ENCODE data around the gene CD226.
"Not testable (repeated sequence)": the region's sequence is repeated elsewhere in the genome, so short reads cannot be mapped to it uniquely, and the experiment has no call there.

Gene CD226

DNA sequence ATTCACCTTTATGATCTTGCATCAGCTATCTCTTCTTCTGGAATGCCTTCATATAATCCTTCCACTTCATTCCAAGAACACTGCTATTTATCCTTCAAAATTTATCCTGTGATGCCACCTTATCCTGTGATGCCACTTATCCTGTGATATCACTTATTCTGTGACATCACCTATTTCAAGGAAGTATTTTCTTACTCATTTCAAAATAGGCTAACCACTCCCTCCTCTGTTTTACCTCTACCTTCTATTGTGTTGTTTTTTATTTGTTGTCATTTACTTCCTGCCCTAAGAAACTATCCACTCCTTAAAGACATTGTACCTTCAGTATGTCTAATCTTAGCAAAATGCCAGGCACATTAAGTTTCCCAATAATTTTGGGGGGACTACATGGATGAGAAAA lies 38.8 kb downstream of the CD226 start:
- DNase-seq (ENCODE audit: low read depth, low spot score) = no peak

DNA sequence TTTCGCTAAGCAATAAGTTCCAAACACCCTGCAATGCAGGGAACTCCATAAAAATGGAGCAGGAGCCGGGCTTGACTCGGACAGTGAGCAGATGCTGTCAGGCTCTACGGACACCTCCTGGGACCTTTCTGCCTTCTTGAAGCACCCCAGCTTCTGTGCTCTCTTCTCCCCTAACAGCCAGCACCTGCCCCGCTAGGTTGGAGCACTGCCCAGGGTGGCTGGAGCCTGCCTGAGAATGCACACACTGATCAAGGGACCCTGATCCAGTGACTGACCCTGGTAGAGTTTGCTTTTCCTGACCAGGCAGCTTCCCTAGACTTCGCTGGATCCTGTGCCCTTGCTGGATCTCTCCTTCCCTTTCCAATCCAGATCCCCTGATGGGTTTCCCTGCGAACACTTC lies 40.9 kb downstream of the CD226 start:
- DNase-seq (ENCODE audit: low read depth, low spot score) = no peak

DNA sequence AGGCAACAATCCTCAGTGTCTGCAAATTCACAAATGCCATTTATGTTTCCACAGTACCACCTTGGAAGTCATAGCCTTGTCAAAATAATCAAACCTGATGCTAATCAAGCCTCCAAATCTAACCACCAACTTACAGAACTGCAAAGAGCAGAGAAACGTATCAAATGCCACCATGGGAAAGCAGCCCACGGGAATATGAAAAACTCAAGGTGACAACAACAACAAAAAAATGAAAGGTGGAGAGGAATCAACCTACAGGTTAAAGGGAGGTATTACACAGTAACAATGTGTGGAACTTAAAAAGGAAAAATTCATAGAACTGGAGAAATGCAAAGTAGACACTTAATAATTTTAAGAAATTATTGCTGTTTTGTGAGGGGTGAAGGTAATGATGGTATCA lies 46.7 kb downstream of the CD226 start:
- no peak for DNase-seq (ENCODE audit: low read depth, low spot score)

DNA sequence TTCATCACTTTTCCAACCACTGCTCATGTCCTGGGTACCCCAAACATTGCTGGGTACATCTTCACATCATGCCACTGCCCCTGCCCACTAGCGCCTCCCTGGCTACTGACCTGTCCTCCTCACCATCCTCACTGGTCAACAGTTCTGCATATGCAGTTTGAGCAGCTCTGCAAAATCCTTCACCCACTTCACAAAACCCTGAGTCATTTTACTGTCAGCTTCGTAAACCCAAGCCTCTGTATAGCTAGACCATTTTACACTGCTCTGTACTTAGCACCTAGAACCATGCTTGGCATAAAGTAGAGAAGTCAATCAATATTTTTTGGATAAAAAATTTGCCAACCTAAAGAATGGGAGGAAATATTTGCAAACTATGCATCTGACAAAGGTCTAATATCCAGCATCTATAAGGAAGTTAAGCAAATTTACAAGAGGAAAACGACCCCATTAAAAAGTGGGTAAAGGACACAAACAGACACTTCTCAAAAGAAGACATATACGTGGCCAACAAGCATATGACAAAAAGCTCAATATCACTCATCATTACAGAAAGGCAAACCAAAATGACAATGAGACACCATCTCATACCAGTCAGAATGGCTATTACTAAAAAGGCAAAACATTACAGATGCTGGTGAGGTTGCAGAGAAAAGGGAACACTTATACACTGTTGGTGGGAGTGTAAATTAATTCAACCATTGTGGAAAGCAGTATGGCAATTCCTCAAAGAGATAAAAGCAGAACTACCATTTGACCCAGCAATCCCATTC lies 48.3 kb downstream of the CD226 start:
- DNase-seq (ENCODE audit: low read depth, low spot score) = not testable (repeated sequence)

DNA sequence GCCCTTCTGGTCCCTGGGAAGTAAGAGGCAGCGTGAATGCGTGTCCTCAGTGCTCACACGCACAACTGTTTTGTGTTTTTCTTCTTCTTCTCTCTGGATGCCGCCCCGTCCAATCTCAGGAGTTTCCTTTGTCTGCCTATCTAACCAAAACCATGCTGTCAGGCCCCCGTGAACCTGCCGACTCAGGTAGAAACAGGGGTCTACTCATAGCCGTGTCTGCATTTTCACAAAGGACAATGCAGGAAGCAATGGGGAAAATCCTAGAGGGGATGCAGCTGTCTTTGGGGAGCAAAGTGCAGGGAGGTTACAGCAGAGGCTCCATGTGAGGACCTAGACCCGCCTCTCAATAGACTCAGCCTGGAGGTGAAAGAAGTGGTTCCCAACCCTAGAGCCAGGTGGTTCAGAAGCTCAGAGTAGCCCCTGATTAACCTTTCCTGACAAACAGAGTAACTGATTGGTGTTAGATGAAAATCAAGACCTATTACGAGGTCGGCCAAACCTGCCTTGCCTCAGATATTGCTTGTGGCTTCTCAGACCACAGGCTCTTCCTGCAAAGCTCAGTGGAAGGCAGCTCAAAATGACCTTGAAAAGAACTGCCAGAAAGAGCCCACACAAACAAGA lies 49.3 kb downstream of the CD226 start:
- no peak for DNase-seq (ENCODE audit: low read depth, low spot score)

DNA sequence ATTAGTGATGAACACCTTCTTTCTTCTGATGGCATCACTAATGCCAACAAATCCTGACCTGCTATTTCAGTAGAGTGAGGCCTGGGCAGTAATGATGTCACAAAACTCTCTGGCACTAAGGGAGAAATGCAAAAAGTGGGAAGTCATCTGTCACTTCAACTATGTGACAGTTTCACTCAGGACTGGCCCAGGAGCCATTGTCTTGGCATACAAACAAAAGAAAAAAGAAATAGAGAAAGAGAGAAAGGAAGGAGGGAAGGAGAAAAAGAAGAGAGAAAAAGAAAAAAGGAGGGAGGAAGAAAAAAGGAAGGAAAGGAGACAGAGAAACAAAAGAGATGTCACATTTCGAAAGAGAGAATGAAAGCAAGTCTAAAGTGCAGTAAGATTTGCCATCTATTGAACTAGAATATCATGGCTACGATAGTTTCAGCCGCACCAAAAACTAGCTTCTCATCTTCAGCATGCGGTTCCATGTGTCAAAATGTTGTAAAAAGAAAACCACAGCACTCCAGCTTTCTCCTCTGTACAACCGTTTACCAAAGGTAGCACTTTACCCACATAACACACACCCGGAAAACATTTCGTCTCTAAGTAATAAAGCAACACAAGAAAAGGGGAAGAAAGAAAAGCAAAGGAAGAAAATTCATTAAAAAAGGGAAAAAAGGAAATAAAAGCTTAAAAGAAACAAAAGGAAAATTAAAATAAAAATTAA lies 50.1 kb downstream of the CD226 start:
- DNase-seq (ENCODE audit: low read depth, low spot score) = no peak

DNA sequence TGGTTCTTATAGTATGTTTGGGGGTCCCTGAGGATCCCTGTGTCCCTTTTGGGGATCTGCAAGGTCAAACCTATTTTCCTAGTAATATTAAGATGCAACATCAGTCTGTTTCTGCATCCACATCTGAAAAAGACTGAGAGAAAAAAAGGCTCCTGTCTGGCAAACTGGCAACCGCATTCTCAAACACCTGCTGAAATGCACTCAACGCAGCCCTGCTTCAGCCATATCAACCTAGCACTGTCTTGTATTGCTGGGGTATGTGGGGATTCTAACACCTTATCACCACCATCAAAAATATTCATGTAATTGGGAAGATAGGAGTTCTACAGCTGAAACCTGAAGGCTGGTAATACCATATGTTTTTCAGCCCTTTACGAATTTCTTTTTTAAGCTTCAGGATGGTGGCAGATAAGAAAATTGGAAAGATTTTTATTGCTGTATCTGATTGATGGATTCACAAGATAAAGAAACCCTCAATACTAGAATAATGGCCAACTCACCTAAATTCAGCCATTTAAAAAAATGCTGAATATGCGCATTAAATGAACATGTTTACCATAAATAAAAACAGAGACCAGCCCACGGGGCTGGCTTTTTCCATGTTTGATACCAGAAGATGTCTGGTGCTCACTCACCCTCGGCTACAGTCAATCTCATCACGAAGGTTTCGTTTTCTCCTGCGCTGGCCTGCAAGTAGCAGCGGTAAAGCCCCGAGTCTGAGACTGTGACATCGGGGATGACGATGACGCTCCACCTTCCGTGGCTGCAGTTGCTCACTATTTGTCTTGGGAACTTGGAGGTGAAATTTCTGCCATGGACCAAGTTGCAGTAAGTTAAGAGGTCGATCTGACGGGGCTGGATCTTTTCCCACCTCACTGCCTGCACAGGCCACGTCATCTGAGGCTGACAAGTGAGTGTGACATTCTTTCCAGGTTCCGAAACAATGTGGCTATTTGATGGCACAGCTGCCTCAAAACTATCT lies 52.3 kb downstream of the CD226 start:
- no peak for DNase-seq (ENCODE audit: low read depth, low spot score)

DNA sequence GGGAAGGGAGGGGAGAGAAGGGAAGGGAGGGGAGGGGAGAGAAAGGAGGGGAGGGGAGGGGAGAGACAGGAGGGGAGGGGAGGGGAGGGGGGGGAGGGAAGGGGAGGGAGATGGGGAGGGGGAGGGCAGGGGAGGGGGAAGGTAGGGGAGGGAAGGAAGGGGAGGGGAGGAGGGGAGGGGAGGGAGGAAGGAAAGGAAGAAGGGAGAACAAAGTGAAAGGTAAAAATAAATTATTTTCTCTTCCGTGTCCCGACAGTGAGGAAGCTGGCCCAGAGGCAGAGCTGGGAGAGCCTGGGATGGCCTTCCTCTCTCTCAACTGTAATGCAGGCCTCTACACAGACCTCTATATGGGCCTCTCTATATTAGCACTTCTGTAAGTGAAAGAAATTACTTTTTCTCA lies 53.2 kb downstream of the CD226 start:
- no peak for DNase-seq (ENCODE audit: low read depth, low spot score)

DNA sequence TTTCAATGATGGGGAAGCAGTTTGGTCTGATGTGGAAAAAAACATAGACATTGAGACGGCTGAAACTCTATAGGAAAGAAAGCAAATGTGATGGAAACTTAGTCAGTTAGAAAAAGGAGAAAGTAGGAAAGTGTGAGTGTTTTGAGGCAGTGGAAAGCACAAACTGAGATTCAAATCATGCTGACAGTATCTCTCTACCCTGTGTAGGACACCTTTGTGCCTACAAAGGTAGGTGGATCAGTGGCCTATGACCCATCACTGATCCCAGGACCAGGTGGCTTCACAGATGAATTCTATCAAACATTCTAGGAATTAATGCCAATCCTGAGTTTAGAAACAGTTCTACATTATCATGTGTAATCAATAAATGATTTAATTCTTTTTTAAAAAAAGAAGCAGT lies 57.1 kb downstream of the CD226 start:
- no peak for DNase-seq (ENCODE audit: low read depth, low spot score)

DNA sequence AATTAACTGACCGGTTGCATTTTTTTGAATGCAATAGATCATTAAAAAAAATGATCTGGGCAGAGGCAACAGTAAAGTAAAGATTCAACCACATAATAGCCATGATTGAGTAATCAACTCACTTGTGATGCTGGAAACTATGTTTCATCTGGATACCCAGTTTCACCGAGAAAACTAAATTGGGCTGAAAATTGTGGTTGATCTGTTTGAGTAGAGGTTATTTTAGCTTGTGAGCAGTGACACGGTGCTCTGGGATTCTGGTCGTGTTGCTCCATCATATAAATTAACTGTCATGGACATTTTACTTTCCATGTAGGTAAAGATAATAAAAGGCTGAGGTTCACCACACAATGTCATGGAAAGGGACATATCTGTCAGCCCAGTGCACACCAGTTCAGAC lies 58.7 kb downstream of the CD226 start:
- DNase-seq (ENCODE audit: low read depth, low spot score) = no peak

DNA sequence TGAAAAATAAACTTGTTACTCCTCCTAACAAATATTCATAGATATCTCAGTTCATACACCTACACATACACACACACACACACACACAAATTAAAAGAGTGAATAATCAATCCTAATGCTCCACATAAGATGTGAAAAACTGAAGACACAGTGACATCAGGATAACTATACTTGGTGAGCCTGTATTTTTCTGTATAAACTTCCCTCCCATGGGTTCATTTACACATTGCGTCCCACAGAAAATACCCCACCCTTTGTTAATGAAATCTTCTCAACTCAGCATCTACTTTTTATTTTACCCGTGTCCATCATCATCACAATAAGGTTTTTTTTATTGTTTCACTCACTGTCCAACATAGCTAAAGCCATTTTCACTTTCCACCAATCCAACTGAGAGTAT lies 60.4 kb downstream of the CD226 start:
- no peak for DNase-seq (ENCODE audit: low read depth, low spot score)

DNA sequence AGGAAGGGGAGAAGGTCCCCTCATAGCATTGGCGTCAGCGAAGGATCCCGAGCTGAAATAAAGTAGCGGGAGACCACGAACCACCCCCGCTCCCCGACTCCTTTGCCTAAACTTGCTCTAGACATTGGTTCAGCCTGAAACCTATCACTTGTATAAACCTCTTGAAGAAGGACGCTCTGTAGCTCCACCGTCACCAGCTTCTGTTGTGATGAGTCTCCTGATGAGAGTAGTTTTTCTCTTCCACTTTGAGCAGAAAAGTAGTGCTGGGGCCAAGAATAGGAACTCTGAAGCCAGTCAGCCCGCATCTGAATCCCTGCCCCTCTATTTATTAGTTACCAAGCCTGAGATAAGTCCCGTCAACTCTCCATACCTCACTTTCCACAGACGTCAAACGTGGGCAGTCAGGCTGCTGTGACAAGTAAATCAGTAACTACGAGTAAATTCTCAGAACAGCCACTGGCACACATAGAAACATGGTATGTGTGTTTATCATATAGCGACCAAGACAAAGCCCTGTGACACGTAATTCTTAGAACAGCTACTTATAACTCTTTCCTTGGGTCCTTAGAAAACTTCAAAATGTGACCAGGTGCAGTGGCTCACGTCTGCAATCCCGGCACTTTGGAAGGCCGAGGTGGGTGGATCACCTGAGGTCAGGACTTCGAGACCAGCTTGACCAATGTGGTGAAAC lies 61.7 kb downstream of the CD226 start:
- DNase-seq (ENCODE audit: low read depth, low spot score) = no peak

DNA sequence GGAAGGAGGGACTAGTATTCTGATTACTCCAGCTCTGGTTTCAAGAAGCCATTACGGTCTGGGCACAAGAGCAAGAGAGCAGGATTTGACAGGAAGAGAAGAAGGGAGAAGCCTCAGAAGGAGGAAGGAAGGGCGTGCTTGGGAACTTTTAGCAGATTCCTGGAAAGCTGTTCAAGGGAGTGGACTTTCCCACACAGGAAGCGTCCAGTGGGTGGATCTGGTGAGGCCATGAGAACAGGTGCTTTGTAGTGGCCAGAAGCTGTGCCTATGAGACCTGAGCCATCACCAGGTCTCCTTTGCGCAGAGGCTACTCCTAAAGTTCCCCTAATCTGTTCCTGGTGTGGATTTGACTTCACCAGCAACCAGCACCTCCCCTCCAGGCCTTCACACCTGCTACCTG lies 62.3 kb downstream of the CD226 start:
- no peak for DNase-seq (ENCODE audit: low read depth, low spot score)

DNA sequence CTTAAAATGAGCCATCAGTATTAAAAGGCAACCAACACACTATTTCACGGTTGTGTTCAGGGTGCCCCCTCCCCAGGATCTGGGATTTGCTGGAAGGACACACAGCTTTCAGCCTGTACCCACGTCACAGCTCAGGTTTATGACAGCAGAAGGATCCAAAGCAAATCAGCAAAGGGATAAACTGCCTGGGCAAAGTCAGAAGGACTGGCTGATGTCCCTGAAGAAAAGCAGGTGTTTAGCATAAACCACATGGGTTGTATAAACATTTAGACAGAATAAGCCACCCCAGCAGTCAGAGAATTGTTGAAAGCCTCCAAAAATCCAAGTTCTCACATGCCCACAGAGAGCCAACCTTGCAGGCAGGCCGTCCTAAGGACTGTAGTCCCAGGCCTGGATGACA lies 63.9 kb downstream of the CD226 start:
- DNase-seq (ENCODE audit: low read depth, low spot score) = no peak

DNA sequence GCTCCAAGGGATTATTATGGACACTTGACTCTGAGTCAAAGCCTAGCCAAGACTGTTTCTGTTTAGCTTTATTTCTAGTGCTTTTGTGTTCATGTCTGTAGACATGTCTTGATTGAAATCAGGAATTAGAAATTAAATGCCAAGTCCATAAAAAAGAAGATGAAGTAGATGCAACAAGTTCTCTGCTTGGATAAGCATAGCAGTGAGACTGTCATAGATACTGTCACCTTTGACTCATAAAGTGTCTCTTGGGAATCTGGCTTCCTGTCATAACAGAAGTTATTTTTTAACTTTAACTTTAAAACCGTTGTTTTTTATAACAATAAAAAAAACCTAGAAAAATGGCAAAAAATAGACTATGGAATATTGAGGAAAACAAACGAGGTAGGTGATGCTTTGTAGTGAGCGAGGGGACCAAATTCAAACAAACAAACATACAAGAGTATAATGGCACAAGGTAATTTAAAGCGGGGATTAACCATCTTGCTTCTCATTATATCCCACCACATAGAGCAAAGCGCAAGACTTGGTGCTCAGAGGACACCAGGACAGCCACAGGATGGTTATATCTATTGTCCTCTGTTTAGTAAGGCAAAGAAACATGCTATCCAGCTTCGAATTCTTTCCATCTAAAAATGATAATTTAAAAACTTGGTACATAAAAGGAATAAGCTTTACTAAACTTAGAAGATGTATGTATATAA lies 64.6 kb downstream of the CD226 start:
- DNase-seq (ENCODE audit: low read depth, low spot score) = no peak

DNA sequence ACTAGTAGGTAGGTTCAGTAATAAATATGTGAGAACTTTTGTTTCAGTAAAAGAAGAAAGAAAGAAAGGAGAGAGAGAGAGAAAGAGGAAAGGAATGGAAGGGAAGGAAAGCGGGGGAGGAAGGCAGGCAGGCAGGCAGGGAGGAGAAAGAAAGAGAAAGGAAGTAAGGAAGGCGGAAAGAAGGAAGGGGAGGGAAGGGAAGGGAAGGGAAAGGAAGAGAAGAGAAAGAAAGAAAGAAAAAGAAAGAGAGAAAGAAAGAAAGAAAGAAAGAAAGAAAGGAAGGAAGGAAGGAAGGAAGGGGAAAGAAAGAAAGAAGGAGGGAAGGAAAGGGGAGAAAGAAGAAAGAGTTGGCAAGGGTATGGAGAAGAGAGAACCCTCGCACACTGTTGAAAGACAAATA lies 67.6 kb downstream of the CD226 start:
- no peak for DNase-seq (ENCODE audit: low read depth, low spot score)

DNA sequence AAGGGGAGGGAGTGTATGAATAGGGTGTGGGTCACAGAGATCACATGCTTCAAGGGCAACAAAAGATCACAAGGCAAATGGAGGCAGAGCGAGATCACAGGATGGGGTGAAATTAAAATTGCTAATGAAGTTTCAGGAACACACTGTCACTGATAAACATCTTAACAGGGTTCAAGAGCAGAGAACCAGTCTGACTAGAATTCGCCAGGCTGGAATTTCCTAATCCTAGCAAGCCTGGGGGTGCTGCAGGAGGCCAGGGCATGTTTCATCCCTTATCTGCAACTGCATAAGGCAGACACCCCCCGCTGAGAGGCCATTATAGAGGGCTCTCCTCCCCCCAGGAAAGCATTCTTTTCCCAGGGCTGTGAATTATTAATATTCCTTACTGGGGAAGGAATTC lies 68.6 kb downstream of the CD226 start:
- DNase-seq (ENCODE audit: low read depth, low spot score) = not testable (repeated sequence)

DNA sequence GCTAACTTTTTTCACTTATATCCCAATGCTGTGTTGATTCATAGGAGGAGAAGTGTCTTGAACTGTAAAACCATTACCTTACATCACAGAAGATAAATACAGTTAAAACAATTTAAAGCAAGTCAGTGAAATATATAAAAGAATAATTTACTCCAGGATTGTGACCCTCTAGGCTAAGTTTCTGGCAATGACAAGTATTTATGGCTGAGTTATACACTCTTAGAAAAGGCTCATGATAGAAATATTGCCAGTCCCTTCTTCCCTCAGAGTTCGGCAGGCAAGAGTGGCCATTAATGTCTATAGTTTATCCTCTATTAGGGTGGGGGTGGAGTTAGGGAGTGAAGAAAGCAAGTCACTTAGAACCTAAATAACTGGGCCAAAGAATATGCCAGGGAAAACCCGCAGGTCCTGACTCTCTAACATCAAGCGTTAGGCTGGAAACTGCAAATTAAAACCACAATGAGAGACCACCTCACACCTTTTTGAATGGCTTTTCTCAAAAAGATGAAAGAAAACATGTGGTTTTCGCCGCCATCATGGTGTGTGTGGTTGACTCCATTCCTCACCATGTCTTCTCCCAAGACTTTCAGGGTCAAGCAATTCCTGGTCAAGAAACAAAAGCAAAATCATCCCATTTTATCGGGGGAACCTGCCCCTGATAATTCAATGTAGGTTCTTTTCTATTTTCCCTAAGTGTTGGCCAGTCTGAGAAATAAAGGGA lies 69.3 kb downstream of the CD226 start:
- no peak for DNase-seq (ENCODE audit: low read depth, low spot score)

DNA sequence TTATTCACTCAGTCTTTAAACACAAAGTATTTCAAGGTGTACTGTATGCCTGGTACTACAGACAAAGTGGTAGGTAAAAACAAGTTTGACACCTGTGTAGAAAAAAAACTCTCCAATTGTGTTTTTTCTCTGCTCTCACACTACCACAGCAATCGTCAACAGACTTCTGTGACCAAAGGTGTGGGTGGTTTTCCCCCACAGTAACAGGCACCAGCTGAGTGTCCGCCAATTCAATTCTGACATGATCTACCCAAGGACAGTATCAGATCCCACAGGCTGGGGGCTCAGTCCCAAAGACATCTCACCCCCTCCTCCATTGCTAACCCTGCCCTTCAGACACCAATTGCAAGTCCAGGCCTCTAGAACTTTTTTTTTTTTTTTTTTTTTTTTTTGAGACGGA lies 71.2 kb downstream of the CD226 start:
- DNase-seq (ENCODE audit: low read depth, low spot score) = no peak

DNA sequence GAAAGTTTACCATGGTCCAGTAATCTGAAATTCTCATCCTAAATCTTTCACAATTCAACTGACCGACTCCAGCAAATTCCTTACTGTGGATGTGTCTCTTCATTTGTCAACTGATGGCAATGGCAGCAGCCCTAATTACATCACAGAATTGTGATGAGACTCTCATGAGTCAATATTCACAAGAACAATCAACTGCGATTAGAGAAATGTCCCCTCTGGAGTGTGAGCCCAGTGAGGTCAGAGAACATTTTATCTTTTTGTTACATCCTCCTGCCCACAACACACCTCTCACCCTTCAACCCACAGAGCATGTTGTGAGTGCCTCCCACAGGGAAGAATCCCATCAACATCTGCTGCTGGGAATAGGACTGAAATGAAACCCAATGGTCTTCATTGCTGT lies 73.6 kb downstream of the CD226 start:
- no peak for DNase-seq (ENCODE audit: low read depth, low spot score)
